K562 treated with DMSO at 1 percent for 4 hours (cell line): Measurements from ENCODE around the gene MLXIPL. TPM values are rescaled to one million over a fixed set of nuclear protein-coding genes. Genes with fewer than 3 reads are reported as not detected.

Experiments
- total RNA-seq: library from RNA; unstranded; fragments of 300-600 nt; gene quantifications from 2 replicates; pipeline ENCODE4 v1.2.3, GENCODE V29; 2022; ENCODE audit not compliant: insufficient read depth

Gene MLXIPL, protein sequence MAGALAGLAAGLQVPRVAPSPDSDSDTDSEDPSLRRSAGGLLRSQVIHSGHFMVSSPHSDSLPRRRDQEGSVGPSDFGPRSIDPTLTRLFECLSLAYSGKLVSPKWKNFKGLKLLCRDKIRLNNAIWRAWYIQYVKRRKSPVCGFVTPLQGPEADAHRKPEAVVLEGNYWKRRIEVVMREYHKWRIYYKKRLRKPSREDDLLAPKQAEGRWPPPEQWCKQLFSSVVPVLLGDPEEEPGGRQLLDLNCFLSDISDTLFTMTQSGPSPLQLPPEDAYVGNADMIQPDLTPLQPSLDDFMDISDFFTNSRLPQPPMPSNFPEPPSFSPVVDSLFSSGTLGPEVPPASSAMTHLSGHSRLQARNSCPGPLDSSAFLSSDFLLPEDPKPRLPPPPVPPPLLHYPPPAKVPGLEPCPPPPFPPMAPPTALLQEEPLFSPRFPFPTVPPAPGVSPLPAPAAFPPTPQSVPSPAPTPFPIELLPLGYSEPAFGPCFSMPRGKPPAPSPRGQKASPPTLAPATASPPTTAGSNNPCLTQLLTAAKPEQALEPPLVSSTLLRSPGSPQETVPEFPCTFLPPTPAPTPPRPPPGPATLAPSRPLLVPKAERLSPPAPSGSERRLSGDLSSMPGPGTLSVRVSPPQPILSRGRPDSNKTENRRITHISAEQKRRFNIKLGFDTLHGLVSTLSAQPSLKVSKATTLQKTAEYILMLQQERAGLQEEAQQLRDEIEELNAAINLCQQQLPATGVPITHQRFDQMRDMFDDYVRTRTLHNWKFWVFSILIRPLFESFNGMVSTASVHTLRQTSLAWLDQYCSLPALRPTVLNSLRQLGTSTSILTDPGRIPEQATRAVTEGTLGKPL
- 22.6 and 26.8 TPM in 2 replicates for total RNA-seq

GRCh38 chr7:73623798-73624668, at the start of gene MLXIPL:
Gene MLXIPL, minus strand, starts transcription at chr7:73624522. Its CDS starts 30 bp downstream, at chr7:73624492.

DNA sequence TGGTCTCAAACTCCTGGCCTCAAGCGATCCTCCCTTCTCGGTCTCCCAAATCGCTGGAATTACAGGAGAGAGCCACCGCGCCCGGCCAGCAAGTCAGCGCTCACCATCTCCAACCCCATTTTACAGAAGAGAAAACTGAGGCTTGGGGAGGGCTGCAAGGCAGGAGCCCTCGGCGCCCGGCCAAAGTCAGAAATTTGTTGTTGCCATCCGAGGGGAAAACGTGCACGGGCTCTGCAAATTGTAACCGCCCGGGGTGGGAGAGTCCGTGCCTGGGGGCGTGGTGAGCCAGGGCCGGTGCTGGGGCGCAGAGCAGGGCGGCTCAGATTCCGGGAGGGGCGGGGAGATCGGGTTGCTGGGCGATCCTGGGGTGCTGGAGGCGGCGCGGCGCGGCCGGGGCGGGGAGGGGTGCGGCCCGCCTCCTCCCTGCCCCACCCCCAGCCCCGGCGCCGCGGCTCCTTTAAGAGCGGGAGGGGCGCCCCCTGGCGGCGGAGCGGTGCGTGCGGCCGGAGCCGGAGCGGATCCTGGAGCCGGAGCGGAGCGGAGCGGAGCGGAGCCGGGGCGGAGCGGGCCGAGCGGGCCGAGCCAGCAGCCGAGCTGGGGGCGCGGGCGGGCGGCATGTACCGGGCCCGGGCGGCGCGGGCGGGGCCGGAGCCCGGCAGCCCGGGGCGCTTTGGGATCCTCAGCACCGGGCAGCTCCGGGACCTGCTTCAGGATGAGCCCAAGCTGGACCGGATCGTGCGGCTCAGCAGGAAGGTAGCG, 43.2 kb upstream of the MLXIPL start, which contains the start of gene VPS37D:
Gene VPS37D (plus strand): TSS at position 488 of the 759 bp plus-strand sequence. CDS start 128 bp downstream, at position 616.

DNA sequence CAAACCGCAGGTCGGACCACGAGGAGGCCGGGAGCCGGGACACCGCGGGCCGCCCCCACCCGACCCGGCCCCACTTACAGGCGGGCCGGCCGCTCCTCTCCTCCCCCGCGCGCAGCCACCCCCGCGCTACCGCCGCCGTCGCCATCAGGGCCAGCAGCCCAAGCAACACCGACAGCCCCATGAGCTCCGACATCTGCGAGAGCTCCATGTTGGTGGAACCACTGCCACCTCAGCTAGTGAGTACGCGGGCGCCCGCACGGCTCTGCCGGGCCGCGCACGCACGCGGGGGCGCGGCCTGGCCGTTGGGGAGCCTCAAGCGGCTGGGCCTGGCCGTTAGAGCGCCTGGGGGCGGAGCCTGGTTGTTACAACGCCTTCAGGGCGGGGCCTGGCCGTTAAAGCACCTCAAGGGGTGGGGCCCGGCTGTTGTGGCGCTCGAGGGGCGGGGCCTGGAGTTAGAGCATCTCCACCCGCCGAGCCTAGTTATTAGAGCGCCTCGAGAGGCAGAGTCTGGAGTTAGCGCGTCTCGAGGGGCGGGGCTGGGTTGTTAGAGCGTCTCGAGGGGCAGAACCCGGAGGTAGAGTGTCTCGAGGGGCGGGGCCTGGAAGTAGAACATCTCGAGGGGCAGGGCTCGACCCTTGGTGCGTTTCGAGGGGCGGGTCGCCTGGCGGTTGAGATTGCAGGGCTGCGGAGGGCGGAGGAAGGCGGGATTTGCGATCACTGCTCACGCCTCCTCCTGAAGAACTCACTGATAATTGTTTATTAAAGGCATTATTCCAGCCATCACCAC, 45.8 kb downstream of the MLXIPL start, which contains the start of gene TBL2:
Gene TBL2 (minus strand): TSS at position 238 of the 787 bp plus-strand sequence. CDS start 30 bp downstream, at position 208.

GRCh38 chr7:73557397-73558257, 66.7 kb downstream of the MLXIPL start, which contains the start of gene BCL7B:
Gene BCL7B, minus strand, starts transcription at chr7:73557690. Its CDS starts 112 bp downstream, at chr7:73557578.

Other genes starting within 250 kb of the MLXIPL start
- 0.42 and 0.73 TPM in 2 replicates for gene FZD9, start 190.7 kb downstream of the MLXIPL start, total RNA-seq
- gene BAZ1B, start 102.2 kb downstream of the MLXIPL start, total RNA-seq, result 50.3 and 60.6 TPM in 2 replicates
- gene BCL7B, start 66.8 kb downstream of the MLXIPL start, total RNA-seq, result 81.1 and 99.8 TPM in 2 replicates
- 46.9 and 59.2 TPM in 2 replicates for gene TBL2, start 45.9 kb downstream of the MLXIPL start, total RNA-seq
- 2.1 and 2.3 TPM in 2 replicates for gene VPS37D, start 43.3 kb upstream of the MLXIPL start, total RNA-seq
- gene DNAJC30, start 58.9 kb upstream of the MLXIPL start, total RNA-seq, result 2.4 and 3.0 TPM in 2 replicates
- 121 and 131 TPM in 2 replicates for gene BUD23, start 59.1 kb upstream of the MLXIPL start, total RNA-seq
- 6.7 and 11.6 TPM in 2 replicates for gene STX1A, start 95.1 kb upstream of the MLXIPL start, total RNA-seq
- 9.8 and 11.2 TPM in 2 replicates for gene ABHD11, start 114.3 kb upstream of the MLXIPL start, total RNA-seq
- not detected in 2 replicates for gene CLDN3, start 145.7 kb upstream of the MLXIPL start, total RNA-seq
- gene CLDN4, start 206.5 kb upstream of the MLXIPL start, total RNA-seq, result 0.17 TPM in 1 of 2 replicates, not detected in the other
- gene METTL27, start 218.0 kb upstream of the MLXIPL start, total RNA-seq, result not detected in 2 replicates
- not detected in 2 replicates for gene TMEM270, start 236.6 kb upstream of the MLXIPL start, total RNA-seq